Measurements from ENCODE around the gene EFHB. TPM values are rescaled to one million over a fixed set of nuclear protein-coding genes. Genes with fewer than 3 reads are reported as not detected.

EFHB gene
- total and polyA plus RNA-seq, 10 of the 15 experiments (the other 5 are each of a cell fraction or from before 2014, with no cell fraction given): 0.12 to 0.95 (median 0.53) TPM; not detected in 3

DNA sequence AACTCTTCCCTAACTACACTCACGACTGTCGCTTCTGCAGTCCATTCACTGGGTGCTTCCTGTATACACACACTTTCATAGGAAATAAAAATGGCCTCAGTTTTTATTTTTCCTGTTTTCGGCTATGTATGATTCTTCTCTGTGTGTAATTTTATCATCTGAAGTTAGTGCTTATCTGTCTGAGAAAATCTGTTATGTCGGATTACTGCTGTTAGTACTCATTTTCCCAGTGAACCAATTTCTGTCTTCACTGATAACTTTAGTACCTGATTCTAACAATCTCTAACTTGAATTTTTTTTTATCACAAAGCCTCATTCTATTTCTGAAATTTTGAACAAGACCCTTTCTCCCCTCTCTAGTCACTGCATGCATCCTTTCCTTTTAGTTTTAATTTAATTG, 33.8 kb upstream of the EFHB start:
- no TSS peak for BruUV-seq (replicated peaks)
- DNase-seq (ENCODE audit: low read depth, low spot score) (no peak), FAIRE-seq (no peak), ATAC-seq (no peak)
- H4K20me1 ChIP-seq (ENCODE audit: control insufficient read depth, insufficient read depth): no peaks in the 10 kb centered on the region; the same call in 1 of the 2 replicates
- no peaks in the 10 kb centered on the region for H3K27me3 ChIP-seq (replicated peaks in 1 of 2; ENCODE audit: control insufficient read depth in 2 of 2, insufficient read depth in 2 of 2, low read length in 1 of 2)
- H3K27ac ChIP-seq (ENCODE audit: control insufficient read depth, insufficient read depth): no peak overlapping the region
- H3K4me3 ChIP-seq: no peak overlapping the region
- H3K79me2 ChIP-seq (ENCODE audit: control insufficient read depth, insufficient read depth, low read length): peaks cover 26% of the 10 kb centered on the region
- 95% methylated on average over 4 of the region's 4 CpGs for WGBS (ENCODE audit: insufficient coverage, insufficient replicate concordance, low lambda C conversion rate, missing lambda C conversion rate)
- SMC1A ChIA-PET (ENCODE audit: uncharacterized antibody, unreplicated experiment): no interaction called here
- H3K9ac ChIP-seq (ENCODE audit: control insufficient read depth, insufficient read depth, low read length): no peak overlapping the region
- CTCF ChIA-PET: no interaction called here
- RAD21 ChIA-PET (ENCODE audit: unreplicated experiment): no interaction called here
- TF ChIP-seq GABPA (IDR thresholded peaks at IDR 0.05; ENCODE audit: low read depth) (no peak), EED (IDR thresholded peaks at IDR 0.05; ENCODE audit: low read depth) (no peak), SPI1 (IDR thresholded peaks at IDR 0.05; ENCODE audit: borderline replicate concordance, insufficient read depth, low read depth, low read length) (no peak), FOS (IDR thresholded peaks at IDR 0.05; ENCODE audit: borderline replicate concordance, extremely low read depth, insufficient read length) (no peak)
- TF ChIP-seq, protein P1, sequence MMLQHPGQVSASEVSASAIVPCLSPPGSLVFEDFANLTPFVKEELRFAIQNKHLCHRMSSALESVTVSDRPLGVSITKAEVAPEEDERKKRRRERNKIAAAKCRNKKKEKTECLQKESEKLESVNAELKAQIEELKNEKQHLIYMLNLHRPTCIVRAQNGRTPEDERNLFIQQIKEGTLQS (IDR thresholded peaks at IDR 0.05; ENCODE audit: borderline replicate concordance, extremely low read depth, low read depth, low read length): no peak
- in situ Hi-C loops (cut with MboI): no loop called here
- H3K36me3 ChIP-seq (ENCODE audit: control insufficient read depth in 2 of 2, insufficient read depth in 2 of 2, low read length in 1 of 2): peaks cover 0 to 5% of the 10 kb centered on the region in 2 experiments; a peak in 3 of 4 replicates
- intact Hi-C loops (cut with micrococcal nuclease; ENCODE audit: unreplicated experiment): no loop called here
- no peak overlapping the region for H3K4me2 ChIP-seq (ENCODE audit: control insufficient read depth, insufficient read depth)
- H3K9me3 ChIP-seq (replicated peaks; ENCODE audit: control insufficient read depth, insufficient read depth, low read length): no peaks in the 10 kb centered on the region
- no peaks in the 10 kb centered on the region for H3K4me1 ChIP-seq (ENCODE audit: control insufficient read depth, insufficient read depth, low read length)
- POLR2A ChIA-PET: no interaction called here
- H2AFZ ChIP-seq (ENCODE audit: control insufficient read depth, low read depth, low read length): no peak overlapping the region

DNA sequence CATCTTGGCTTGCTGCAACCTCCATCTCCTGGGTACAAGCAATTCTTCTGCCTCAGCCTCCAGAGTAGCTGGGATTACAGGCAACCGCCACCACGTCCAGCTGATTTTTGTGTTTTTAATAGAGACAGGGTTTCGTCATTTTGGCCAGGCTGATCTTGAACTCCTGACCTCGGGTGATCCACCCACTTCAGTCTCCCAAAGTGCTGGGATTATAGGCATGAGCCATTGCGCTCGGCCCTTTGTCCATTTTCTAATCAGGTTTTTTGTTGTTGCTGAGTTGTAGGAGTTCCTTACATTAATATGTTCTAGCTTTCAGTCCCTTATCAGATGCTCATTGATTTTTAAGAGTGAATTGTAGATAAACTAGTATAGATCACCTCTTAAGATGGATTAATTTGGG, 33.2 kb upstream of the EFHB start:
- H4K20me1 ChIP-seq (ENCODE audit: control insufficient read depth, insufficient read depth): no peaks in the 10 kb centered on the region; the same call in 1 of the 2 replicates
- peaks cover 26% of the 10 kb centered on the region for H3K79me2 ChIP-seq (ENCODE audit: control insufficient read depth, insufficient read depth, low read length)
- H3K4me2 ChIP-seq (ENCODE audit: control insufficient read depth, insufficient read depth): no peak overlapping the region
- ChIA-PET RAD21 (ENCODE audit: unreplicated experiment) (no interaction called here), SMC1A (ENCODE audit: uncharacterized antibody, unreplicated experiment) (no interaction called here), POLR2A (interaction anchor here (1.1 kb wide), 1 partner anchor 74 kb away, joined by 5 read pairs; no protein-coding TSS in a partner anchor), CTCF (interaction anchor here (0.8 kb wide), 1 partner anchor 16 kb away, joined by 3 read pairs; no protein-coding TSS in a partner anchor)
- ATAC-seq (no peak), DNase-seq (ENCODE audit: low read depth, low spot score) (no peak), FAIRE-seq (no peak)
- WGBS (ENCODE audit: insufficient coverage, insufficient replicate concordance, low lambda C conversion rate, missing lambda C conversion rate): 92% methylated on average over 6 of the region's 6 CpGs
- no peak overlapping the region for H3K4me3 ChIP-seq
- H3K4me1 ChIP-seq (ENCODE audit: control insufficient read depth, insufficient read depth, low read length): no peaks in the 10 kb centered on the region
- TF ChIP-seq TARDBP (IDR thresholded peaks at IDR 0.05; ENCODE audit: borderline replicate concordance): no peak
- peaks cover 0 to 5% of the 10 kb centered on the region in 2 experiments; a peak in 3 of 4 replicates for H3K36me3 ChIP-seq (ENCODE audit: control insufficient read depth in 2 of 2, insufficient read depth in 2 of 2, low read length in 1 of 2)
- H3K27ac ChIP-seq (ENCODE audit: control insufficient read depth, insufficient read depth): no peak overlapping the region
- H3K9me3 ChIP-seq (replicated peaks; ENCODE audit: control insufficient read depth, insufficient read depth, low read length): no peaks in the 10 kb centered on the region
- H3K27me3 ChIP-seq (replicated peaks in 1 of 2; ENCODE audit: control insufficient read depth in 2 of 2, insufficient read depth in 2 of 2, low read length in 1 of 2): no peaks in the 10 kb centered on the region
- no peak overlapping the region for H3K9ac ChIP-seq (ENCODE audit: control insufficient read depth, insufficient read depth, low read length)
- intact Hi-C loops (cut with micrococcal nuclease; ENCODE audit: unreplicated experiment) (no loop called here), in situ Hi-C loops (cut with MboI) (no loop called here)
- no peak overlapping the region for H2AFZ ChIP-seq (ENCODE audit: control insufficient read depth, low read depth, low read length)
- no TSS peak for BruUV-seq (replicated peaks)

Data from GM12878 (cell line).